Gastroesophageal sphincter (tissue), 3 donors: ENCODE results near the gene PPAN.

Source experiments
- CTCF ChIP-seq, 4 experiments: fragments of 200-600 bp in 2 of 4; fragments of 450-650 bp in 2 of 4; sonication (generic) in 1 of 4; IDR thresholded peaks; one replicate each; pipeline ENCODE4 v1.5.1; 2017 to 2019; ENCODE audit warnings: antibody characterized with exemption in 4 of 4, mild to moderate bottlenecking in 2 of 4, moderate library complexity in 2 of 4
- EP300 ChIP-seq: sonication (generic); formaldehyde crosslinking; IDR thresholded peaks from one replicate; pipeline ENCODE4 v1.6.1; 2017; ENCODE audit warnings: antibody characterized with exemption, mild to moderate bottlenecking
- POLR2A ChIP-seq, 2 donors: fragments of 450-650 bp; IDR thresholded peaks; one replicate each; pipeline ENCODE4 v1.6.1; 2017; ENCODE audit warnings: antibody characterized with exemption in 2 of 2, mild to moderate bottlenecking in 2 of 2, moderate library complexity in 1 of 2
- POLR2AphosphoS5 ChIP-seq: sonication (generic); formaldehyde crosslinking; IDR thresholded peaks from one replicate; pipeline ENCODE4 v1.6.1; 2017; ENCODE audit warnings: antibody characterized with exemption

- TF ChIP-seq CTCF (IDR thresholded peaks at IDR 0.05) (no peak), POLR2A (IDR thresholded peaks at IDR 0.05) (no peak), EP300 (no peak), POLR2AphosphoS5 (no peak)
Measured at GRCh38 chr19:10087296-10088061, 18.7 kb upstream of the PPAN start.
